Mucosa of gallbladder (tissue), 1 donor: ENCODE measurements around the gene CDK18. TPM values are rescaled to one million over a fixed set of nuclear protein-coding genes. Genes with fewer than 3 reads are reported as not detected.

ENCODE experiments used
- DNase-seq: peaks from one replicate; pipeline ENCODE4 v3.0.0-alpha.2; 2020; ENCODE audit warnings: low spot score
- total RNA-seq: library from RNA; stranded (reverse); gene quantifications from one replicate; pipeline ENCODE4 v1.2.1, GENCODE V29; 2021
- donor health status: DM: no; HTN: no; CAD: no.

Gene CDK18
- total RNA-seq, 1 donor from 2014 or later, result 76.4 TPM

DNA sequence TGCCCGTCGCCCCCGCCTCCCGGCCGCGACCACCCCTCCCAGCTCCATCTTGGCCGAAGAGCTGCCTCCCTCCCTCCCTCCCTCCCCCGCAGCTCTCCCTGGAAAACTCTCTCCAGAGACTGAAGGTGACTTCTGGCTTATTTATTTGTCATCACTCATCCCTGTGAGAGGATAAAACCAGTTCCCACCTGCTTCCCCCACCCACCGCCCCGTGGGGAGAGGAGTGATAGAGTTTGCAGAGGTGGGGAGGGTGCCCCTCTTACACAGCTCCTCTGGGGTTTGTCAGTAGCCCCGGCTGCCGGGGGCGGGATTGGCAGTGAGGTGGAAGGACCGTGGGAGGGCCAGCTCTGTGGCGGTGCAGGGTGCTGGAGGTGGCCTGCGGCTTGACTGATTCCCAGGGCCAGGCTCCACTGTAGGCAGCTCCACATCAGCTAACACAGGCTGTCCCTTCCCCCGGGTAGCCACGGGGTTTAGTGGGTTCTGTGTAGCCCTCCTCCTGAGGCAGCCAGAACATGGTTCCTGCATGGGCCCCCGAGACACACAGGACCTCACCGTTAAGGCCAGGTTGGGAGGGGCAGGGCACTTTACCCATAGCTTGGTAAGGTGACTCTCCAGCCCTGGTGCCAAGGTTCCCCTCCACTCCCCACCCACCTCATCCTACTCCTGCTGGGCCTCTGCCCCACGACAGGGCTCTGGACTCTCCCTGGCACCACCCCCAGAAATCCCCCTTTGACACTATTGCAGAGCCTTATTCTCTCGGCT, 65.1 kb downstream of the CDK18 start:
- DNase-seq, result no peak

DNA sequence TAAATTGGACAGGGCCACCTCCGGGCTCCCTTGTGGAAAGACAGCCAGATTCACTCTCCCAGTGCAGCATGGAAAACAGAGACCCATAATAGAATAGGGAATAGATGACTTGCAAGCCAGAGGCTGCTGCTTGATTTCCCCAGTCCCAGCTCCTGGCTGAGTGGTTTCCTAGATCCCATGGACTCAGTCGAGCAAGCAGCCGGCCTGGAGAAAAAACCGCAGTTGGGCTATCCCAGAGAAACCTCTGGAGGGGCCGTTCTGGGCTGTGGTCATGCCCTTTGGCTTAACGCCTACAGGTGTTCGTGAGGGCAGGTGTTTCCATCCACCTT, 65.7 kb downstream of the CDK18 start:
- DNase-seq, result no peak

DNA sequence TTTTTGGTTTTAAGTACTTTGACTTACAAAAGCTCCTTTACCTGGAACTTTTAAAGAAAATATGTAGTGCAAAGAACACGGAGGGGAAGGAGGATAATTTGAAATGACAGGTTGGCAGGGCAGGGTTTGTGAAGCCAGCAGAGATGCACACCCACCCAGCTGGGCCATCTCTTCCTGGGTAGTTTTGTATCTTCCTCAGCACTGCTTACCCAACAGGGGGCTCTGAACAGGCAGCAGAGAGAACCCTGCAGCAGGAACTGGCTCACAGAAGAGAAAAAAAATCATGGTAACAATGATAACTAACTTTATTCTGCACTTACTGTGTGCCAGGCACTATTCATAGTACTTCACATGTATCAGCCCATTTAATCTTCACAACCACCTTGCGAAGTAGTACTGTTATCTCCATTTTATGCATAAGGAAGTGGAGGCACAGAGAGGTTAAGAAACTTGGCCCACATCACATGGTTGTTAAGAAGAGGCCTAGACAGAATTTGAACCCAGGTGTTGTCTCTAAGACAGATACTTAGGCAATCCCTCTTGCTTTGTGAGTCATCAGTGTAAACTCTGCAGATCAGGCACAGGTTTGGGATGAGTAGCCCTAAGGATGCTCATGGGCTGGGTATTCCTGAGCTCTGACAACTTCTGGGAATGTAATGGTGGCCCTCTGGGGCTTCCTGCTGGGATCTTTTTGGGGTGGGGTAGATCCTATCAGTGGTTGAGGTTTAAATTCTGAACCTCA, 66.5 kb downstream of the CDK18 start:
- no peak for DNase-seq

DNA sequence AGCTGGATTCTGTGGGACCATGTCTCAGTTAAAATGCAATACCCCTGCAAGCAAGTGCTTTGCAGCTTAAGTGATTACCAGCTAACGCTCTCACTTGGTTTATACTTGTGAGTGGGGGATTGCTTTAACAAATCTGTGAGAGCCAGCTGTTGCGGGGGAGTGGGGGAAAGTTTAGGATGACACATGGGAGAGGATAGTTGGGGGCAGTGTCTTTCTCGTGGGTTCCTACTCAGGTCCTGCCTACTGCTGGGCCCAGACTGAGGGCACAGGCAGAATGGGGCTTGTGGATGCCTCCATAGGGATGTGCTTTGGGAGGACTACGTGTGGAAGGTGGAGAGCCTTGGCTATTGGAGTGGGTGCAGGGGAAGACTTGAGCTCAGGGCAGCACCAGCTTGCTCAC, 67.3 kb downstream of the CDK18 start:
- DNase-seq, result no peak

DNA sequence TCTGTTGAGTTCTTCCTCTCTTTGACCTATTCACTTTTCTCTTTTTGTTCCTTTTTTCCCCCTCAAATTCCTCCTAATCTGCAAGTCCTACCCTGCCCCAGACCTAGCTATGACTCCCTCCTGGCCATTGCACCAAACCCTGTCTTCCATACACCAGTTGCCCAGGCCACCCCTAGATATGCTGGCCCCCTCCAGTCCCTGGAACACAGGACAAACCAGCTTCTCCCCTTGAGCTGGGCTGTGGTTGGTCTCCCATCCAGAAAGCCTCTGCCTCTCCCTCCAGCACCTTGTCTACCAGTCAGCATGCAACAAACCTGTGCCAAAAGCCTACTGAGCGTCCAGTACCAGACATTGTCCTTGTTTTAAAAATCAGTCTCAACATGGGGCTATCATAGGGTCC, 68.0 kb downstream of the CDK18 start:
- no peak for DNase-seq

DNA sequence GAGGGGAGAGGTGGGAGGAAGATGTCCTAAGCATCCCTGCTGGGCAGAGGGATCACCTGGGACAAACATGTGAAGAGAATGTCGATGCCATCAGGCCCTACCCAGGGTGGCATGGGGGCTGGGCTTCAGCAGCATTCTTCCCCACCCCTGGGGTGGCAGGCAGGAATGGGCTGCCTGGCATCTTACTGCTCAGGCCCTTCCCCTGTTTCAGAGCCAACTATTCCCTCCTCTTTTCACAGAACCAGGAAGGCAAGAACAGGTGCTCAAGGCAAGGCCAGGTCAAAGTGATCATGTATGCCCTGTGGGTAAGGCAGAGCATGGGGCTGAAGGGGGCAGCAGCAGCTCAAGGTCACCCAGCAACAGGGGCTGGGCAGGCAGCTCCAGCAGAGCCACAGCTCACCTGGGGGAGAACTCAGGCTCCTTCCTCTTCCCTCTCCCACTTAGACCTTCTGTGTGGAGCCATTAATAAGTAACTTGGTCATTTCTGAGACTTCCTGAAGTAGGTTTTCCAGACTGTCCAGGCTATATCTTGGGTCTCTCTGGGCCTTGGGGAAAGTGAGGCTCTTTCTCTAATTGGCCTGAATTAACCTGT, 70.9 kb downstream of the CDK18 start:
- peak; percentile 55 for DNase-seq

DNA sequence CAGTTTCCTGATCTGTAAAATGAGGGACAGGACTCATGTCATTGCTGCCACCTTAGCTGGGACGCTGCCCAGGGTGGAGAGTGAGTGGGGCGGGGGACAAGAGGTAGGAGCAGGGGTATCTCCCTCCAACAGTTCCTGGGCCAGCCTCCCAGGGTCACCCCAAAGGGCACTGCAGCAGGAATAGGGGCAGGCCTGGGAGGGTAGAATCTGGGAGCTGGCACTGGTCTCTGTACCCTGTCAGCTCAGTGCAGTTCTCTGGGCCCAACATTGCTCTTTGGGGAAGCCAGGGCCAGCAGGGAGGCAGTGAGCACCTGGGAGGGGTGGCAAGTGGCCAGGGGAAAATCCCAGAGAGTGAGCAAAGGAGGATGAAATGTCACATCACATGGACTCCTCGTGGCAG, 71.5 kb downstream of the CDK18 start:
- DNase-seq, result no peak

DNA sequence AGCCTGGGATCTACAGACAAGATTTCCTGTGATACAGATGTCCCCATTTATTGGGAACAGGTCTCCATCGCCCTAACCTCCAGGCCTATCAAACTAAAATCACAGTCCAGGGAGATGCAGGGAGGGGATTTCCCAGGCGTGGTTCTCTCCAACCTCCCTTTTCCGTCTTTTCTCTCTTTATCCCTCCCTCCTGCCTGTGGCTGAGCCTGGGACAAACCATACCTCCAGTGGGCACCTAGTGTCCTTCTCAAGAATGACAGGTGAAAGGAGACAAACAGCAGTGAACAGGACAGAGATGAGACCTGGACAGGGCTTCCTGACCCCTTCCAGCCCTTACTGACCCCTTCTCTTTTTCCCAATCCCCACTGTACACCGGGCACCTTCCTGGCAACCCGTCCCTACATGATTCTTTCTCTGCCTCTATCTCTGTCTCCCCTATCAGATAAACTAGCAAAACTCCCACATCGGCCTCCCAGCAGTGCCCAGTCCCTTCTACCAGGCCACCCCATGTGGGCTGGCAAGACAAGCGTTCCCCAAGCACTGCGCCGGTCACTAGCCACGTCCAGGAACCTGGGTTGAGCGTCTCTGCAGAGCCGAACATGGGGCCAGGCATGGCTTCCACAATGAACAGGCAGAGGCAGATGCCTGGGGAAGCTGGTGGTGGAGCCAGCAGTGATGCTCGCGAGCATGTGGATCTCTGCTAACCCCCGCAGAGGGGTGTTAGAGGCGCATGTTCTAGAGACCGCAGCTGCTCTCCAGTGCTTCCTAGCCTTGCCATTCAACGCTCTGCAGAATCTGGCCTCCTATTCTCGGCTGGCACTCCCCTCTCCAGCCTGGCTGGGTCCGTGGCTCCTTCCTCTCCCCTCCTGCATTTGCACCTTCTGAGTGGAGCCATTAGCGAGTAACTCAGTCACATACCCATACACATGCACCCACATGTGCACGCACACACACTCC, 72.6 kb downstream of the CDK18 start:
- no peak for DNase-seq

DNA sequence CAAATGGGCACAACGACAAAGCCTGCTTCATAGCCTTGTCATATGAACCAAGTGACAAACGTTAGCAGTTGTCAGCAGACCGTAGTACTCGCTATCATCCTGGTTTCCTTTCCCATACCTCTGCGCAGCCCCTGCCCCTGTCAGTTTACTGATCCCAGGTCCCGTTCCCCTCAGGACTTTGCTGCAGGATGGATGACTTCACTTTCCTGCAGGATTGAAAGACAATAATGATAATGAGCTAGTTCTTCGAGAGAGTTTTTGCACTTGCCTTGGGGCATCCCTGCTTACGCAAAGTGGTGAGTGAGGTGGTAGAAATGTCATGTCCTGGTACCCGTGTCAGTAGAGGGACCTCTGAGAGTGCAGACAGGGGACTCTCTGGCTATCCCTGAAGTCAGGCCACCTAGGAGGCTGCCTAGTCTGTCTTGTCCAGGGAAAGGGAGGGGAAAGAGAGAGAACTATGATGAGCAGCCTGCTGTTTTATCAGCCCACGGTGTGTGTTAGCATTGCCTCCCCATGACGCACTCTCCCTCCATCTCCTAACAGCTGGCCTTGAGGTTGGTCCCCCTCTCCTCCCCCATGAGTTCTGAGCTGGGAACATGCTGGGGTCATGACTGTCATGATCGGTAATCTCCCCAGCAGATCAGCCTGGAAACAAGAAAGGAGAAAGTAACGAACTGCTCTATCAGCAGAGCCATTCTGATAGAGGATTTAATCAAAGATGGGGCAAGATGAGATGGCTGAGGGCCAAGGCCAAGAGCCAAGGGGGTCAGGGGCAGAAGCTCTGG, 73.6 kb downstream of the CDK18 start:
- DNase-seq, result no peak

DNA sequence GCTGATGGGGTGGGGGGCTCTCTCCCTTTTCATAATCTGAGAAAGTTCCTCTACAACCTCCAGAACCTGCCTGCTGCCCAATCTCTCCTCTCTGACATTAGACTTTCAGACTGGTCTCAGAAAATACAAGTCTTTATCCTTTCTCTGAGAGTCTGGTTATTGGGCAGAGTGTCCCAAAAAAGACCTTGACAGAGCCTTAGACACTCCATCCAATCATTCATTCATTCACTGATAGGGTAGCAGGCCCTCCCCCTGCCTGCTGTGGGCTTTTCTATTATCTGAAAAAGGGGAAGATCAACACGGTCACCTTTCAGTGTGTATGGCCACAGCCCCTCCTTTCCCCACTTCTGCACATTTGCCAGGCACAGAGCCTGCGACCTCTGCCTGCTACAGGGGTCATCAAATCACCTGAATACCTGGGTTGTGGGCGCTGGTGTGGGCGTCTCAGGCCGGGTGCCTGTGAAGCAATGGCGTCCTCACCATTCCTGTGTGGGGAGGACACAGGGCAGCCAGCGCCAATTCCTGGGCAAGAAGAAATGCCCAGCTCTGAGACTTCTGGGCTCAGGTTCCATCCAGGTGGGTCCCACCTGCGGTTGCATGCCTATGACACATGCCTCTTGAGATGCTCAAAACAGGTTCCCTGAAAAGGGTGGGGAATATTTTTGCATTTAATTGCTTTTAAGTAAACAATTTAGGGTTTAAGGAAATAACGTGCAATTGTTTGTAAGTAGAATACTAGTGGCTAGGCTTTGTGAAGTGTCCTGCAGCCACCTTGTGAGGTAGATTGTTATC, 74.5 kb downstream of the CDK18 start:
- no peak for DNase-seq

DNA sequence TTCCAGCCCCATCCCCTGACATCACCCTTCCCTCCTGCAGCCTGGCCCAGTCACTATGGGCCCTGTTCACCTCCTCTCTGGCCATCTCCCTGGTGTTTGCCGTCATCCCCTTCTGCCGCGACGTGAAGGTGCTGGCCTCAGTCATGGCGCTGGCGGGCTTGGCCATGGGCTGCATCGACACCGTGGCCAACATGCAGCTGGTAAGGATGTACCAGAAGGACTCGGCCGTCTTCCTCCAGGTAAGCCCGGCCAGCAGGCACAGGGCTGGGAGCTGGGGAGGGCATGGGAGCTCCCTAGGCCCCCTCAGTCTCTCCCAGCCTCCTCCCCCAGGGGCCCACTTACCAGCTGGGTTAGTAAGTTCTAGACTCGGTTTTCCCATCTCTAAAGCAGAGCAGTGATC, 75.2 kb downstream of the CDK18 start:
- no peak for DNase-seq

DNA sequence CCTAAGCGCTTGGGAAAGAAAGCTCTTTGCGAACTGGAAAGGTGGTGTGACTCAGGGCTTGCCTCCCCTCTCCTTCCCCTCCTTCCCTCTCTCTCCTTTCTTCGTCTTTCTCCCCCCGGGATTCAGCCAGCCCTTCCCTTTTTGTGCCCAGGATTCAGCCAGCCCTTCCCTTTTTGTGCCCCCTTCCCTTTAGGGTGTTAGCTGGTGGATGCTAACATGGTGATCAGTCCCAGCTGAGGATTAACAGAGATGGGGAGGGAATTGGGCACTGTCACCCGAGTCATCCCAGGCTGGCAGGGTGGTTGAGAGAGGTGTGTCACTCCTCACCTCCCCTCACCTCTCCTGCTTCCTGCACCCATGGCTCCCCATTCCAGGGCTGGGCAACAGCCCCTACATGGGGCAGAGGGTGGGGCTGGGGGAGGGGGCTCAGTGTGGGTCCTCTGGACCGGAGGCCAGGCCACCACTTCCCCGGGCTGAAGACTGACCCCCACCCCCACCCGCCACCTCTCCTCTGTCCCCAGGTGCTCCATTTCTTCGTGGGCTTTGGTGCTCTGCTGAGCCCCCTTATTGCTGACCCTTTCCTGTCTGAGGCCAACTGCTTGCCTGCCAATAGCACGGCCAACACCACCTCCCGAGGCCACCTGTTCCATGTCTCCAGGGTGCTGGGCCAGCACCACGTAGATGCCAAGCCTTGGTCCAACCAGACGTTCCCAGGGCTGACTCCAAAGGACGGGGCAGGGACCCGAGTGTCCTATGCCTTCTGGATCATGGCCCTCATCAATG, 75.9 kb downstream of the CDK18 start:
- DNase-seq, result no peak

DNA sequence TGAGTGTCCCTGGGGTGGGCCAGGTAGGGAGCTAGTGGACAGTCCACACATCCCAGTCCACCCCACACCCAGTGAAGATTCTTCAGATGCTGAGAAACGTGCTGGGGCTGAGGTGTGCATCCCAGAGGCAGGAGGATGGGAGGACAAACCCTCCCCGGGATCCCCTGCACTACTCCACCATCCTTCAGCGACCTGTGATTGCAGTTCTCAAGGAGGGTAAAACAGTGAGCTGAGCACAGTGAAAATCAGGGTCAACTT, 76.4 kb downstream of the CDK18 start:
- no peak for DNase-seq

DNA sequence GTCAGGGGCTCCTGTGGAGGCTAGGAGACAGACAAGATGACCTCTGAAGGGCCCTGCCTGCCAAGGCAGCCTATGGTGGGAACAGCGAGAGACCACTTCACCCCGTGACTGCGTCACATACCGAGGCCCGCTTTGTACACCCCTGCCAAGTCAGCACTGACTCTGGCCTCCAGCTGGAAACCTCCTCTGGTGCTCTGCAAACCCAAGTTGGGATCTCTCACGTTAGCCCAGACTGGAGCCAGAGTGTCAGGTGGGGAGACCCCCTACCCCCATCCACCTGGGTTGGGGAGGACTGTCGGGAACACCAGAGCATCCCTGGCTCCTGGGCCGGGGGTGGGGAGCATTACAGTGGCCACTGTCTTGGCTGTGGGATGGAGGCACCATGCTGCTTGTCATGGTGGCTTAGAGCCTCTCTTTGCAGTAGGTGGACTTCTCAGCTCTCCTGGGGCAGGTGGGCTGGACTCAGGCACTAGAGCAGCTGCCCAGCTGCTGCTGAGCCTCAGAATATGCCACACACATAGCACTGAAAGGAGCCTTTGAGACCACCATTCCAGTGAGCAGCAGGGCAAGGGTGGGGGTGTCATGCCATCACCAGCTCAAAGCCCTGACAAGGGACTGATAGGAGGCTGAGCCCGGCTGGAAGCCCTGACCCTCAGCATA, 77.0 kb downstream of the CDK18 start:
- DNase-seq, result no peak

DNA sequence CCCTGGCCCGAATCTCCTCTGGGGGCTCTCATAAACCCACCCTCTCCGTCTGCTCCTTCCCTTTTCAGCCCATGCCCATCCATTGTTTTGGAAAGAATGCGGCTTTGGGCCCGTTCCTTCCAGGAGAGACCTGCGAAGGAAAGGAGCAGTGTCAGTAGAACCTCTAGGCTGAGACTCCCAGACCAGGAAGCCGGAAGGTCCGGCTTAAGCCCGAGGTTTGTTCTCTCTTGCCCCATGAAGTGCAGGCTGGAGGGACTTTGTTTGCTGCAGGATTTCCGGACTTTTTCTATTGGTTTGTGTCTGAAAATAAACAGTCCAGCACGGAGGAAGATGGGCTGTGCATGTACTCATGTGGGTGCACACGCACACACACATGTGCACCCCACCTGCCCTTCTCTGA, 77.6 kb downstream of the CDK18 start:
- no peak for DNase-seq
